SK-N-SH treated with all-trans-retinoic acid at 6 μM for 48 hours (cell line): ENCODE measurements around the gene ZBTB22.
"Not testable (repeated sequence)": the region's sequence is repeated elsewhere in the genome, so short reads cannot be mapped to it uniquely, and the experiment has no call there.

Experiments used
- ATAC-seq: fragments of 200-7000 bp; cut with Tn5 transposase; 3 replicates; pipeline ENCODE4 v1.9.1; 2020; ENCODE audit warnings: mild to moderate bottlenecking, moderate library complexity
- ARNTL ChIP-seq: fragments of 450-650 bp; formaldehyde crosslinking; IDR thresholded peaks from 2 replicates; pipeline ENCODE4 v1.5.0; 2020; ENCODE audit warnings: low read depth, mild to moderate bottlenecking, moderate library complexity, borderline replicate concordance
- BACH2 ChIP-seq: fragments of 250-450 bp; sonication (Bioruptor Pico); IDR thresholded peaks from 2 replicates; pipeline ENCODE4 v1.9.0; 2021; ENCODE audit warnings: mild to moderate bottlenecking, borderline replicate concordance
- CREB5 ChIP-seq: fragments of 250-450 bp; sonication (Bioruptor Pico); IDR thresholded peaks from 2 replicates; pipeline ENCODE4 v1.5.1; 2020; ENCODE audit warnings: low read depth, mild to moderate bottlenecking, moderate library complexity
- CSRNP3 ChIP-seq: fragments of 250-450 bp; sonication (Bioruptor Pico); IDR thresholded peaks from 2 replicates; pipeline ENCODE4 v1.5.1; 2021; ENCODE audit warnings: mild to moderate bottlenecking, moderate library complexity
- ESRRG ChIP-seq: fragments of 250-450 bp; sonication (Bioruptor Pico); IDR thresholded peaks from 2 replicates; pipeline ENCODE4 v1.6.1; 2021; ENCODE audit warnings: mild to moderate bottlenecking
- GLIS3 ChIP-seq: fragments of 250-450 bp; sonication (Bioruptor Pico); IDR thresholded peaks from 2 replicates; pipeline ENCODE4 v1.5.0; 2020; ENCODE audit warnings: mild to moderate bottlenecking, moderate library complexity
- ISL1 ChIP-seq: fragments of 250-450 bp; sonication (Bioruptor Pico); IDR thresholded peaks from 2 replicates; pipeline ENCODE4 v2.1.2; 2022; ENCODE audit warnings: mild to moderate bottlenecking, moderate library complexity
- PATZ1 ChIP-seq: fragments of 250-450 bp; sonication (Bioruptor Pico); IDR thresholded peaks from 2 replicates; pipeline ENCODE4 v1.8.0; 2020; ENCODE audit warnings: mild to moderate bottlenecking, moderate library complexity, borderline replicate concordance
- PPARA ChIP-seq: fragments of 250-450 bp; sonication (Bioruptor Pico); IDR thresholded peaks from 2 replicates; pipeline ENCODE4 v1.5.0; 2020; ENCODE audit warnings: mild to moderate bottlenecking, borderline replicate concordance
- RARB ChIP-seq: fragments of 250-450 bp; sonication (Bioruptor Pico); IDR thresholded peaks from 2 replicates; pipeline ENCODE4 v1.8.0; 2021; ENCODE audit warnings: mild to moderate bottlenecking, moderate library complexity
- SNAI2 ChIP-seq: fragments of 250-450 bp; sonication (Bioruptor Pico); IDR thresholded peaks from 2 replicates; pipeline ENCODE4 v1.5.0; 2020; ENCODE audit warnings: mild to moderate bottlenecking, moderate library complexity
- TCF4 ChIP-seq: fragments of 250-450 bp; sonication (Bioruptor Pico); IDR thresholded peaks from 2 replicates; pipeline ENCODE4 v1.8.0; 2021; ENCODE audit warnings: mild to moderate bottlenecking, moderate library complexity, borderline replicate concordance
- ZC3H10 ChIP-seq: fragments of 250-450 bp; sonication (Bioruptor Pico); IDR thresholded peaks from 2 replicates; pipeline ENCODE4 v1.5.1; 2021; ENCODE audit warnings: mild to moderate bottlenecking, moderate library complexity
- ZFP3 ChIP-seq: fragments of 250-450 bp; sonication (Bioruptor Pico); IDR thresholded peaks from 2 replicates; pipeline ENCODE4 v1.5.0; 2020; ENCODE audit warnings: mild to moderate bottlenecking, moderate library complexity
- ZFP30 ChIP-seq: fragments of 450-650 bp; formaldehyde crosslinking; IDR thresholded peaks from 2 replicates; pipeline ENCODE4 v1.5.0; 2022; ENCODE audit warnings: mild to moderate bottlenecking, moderate library complexity
- ZNF565 ChIP-seq: fragments of 450-650 bp; formaldehyde crosslinking; conservative IDR thresholded peaks from 2 replicates; pipeline ENCODE4 v1.5.0; 2020; ENCODE audit warnings: low read depth, mild to moderate bottlenecking, moderate library complexity
- ZNF8 ChIP-seq: fragments of 450-650 bp; formaldehyde crosslinking; IDR thresholded peaks from 2 replicates; pipeline ENCODE4 v1.5.0; 2020; ENCODE audit warnings: mild to moderate bottlenecking, moderate library complexity

The ZBTB22 gene

GRCh38 chr6:33317669-33318425 is at the start of gene ZBTB22:
Gene ZBTB22, minus strand, starts transcription at chr6:33317744. Its CDS starts 828 bp downstream, at chr6:33316916.
- no peak for TF ChIP-seq RARB (CRISPR knock-in tag)
- no peak for TF ChIP-seq ISL1 (CRISPR knock-in tag)
- no peak for TF ChIP-seq CREB5 (CRISPR knock-in tag)
- no peak for TF ChIP-seq GLIS3 (CRISPR knock-in tag)
- ATAC-seq: peak; percentile 82

GRCh38 chr6:33367009-33367714 is 49.6 kb upstream of the ZBTB22 start:
- no peak for ATAC-seq

GRCh38 chr6:33365206-33365971 is 47.8 kb upstream of the ZBTB22 start:
- peak; percentile 33; the same call in 2 of the 3 replicates for ATAC-seq

More at GRCh38 chr6:33367009-33367714, 49.6 kb upstream of the ZBTB22 start:
- TF ChIP-seq ZNF8: no peak
- no peak for TF ChIP-seq ESRRG (CRISPR knock-in tag)
- TF ChIP-seq BACH2: no peak
- TF ChIP-seq PPARA (CRISPR knock-in tag): no peak
- no peak for TF ChIP-seq ZNF565 (CRISPR knock-in tag)
- no peak for TF ChIP-seq TCF4 (CRISPR knock-in tag)
- TF ChIP-seq ZFP30 (CRISPR knock-in tag): no peak
- TF ChIP-seq ARNTL (CRISPR knock-in tag): no peak

GRCh38 chr6:33364475-33365205 is 47.1 kb upstream of the ZBTB22 start:
- peak; percentile 94 for ATAC-seq

GRCh38 chr6:33363486-33363885 is 45.9 kb upstream of the ZBTB22 start:
- ATAC-seq: not testable (repeated sequence)

- TF ChIP-seq ISL1 (CRISPR knock-in tag): no peak
- TF ChIP-seq ZFP30 (CRISPR knock-in tag): no peak
- TF ChIP-seq TCF4 (CRISPR knock-in tag): no peak
- no peak for TF ChIP-seq PATZ1 (CRISPR knock-in tag)
- TF ChIP-seq ZNF565 (CRISPR knock-in tag): no peak
- TF ChIP-seq ARNTL (CRISPR knock-in tag): no peak
- no peak for TF ChIP-seq CSRNP3 (CRISPR knock-in tag)
- TF ChIP-seq SNAI2 (CRISPR knock-in tag): no peak
- no peak for TF ChIP-seq ZC3H10 (CRISPR knock-in tag)
- TF ChIP-seq PPARA (CRISPR knock-in tag): no peak
- no peak for TF ChIP-seq CREB5 (CRISPR knock-in tag)
- no peak for TF ChIP-seq ZNF8
- no peak for TF ChIP-seq ZFP3 (CRISPR knock-in tag)
- TF ChIP-seq GLIS3 (CRISPR knock-in tag): no peak
- no peak for ATAC-seq
Observed at GRCh38 chr6:33359331-33359730, 41.8 kb upstream of the ZBTB22 start.

GRCh38 chr6:33357160-33357871 is 39.8 kb upstream of the ZBTB22 start:
- not testable (repeated sequence) for ATAC-seq
